ENCODE results near the gene FXR2. TPM values are rescaled to one million over a fixed set of nuclear protein-coding genes. Genes with fewer than 3 reads are reported as not detected.

The FXR2 gene
- total and polyA plus RNA-seq, 10 donors, result 17.7 to 29.3 (median 24.0) TPM

DNA sequence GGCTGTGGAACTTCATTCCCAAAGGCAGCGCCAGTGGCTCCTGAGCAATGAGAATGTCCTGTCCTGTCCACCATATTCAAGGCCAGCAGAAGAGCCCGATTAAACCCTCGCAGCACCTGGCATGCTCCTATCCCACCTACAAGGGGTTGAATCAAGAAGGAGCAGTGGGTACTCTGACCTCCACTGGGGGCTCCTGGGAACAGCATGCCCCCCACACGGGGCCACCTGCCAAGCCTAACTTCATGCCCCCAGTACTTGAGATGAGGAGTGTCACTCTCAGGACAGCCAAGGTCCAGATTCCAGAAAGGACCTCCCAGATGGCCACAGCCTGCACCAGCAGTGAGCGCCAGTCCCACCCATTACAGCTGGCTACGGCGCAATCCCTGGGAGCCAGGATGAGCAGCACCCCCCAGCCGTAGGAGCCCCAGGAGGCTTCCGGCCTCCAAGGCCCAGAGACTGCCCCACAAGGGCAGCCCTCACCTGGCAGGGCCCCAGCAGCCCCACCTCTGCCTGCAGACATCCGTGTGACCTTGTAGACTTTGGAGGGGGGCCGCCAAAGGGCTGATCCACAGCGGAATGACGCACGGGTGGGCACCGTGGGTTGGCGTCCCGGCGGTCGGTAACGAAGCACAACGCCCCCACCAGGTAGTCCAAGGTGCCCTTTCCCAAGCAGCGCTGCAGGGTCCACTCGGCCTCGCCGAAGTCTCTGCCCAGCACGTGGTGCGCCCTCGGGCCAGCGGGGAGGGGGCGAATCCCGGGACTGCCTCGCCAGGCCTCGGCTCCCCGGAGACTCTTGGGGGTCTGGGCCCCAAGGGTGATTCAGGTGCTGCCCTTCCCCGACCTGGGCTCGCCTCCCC is 32.1 kb downstream of the FXR2 start:
- peak overlapping the region in 7 of 8 donors; percentile 51 to 82 (median 59) for H3K4me3 ChIP-seq
- intact Hi-C loops (cut with DNase I; ENCODE audit: low total_unique reads), result no loop called here
- peaks cover 53 to 92% (median 76%) of the 10 kb centered on the region in 6 donors for H3K4me1 ChIP-seq
- 77 to 87% (median 83%) methylated on average over 19 to 36 of the region's 36 CpGs for WGBS, 5 donors
- no peaks in the 10 kb centered on the region for H3K27me3 ChIP-seq (replicated peaks in 1 of 7)
- peak; percentile 90 for DNase-seq
- no peaks in the 10 kb centered on the region for H3K9me3 ChIP-seq
- peaks cover 0 to 57% (median 24%) of the 10 kb centered on the region in 6 donors for H3K36me3 ChIP-seq
- TF ChIP-seq CTCF (IDR thresholded peaks at IDR 0.05 in 8 of 11, conservative IDR thresholded peaks at IDR 0.05 in 3 of 11) (no peak), POLR2AphosphoS5 (IDR thresholded peaks at IDR 0.05) (peak in 1 of 3 donors; percentile 4)
- peak overlapping the region; percentile 94 to 99 (median 98) for H3K27ac ChIP-seq

DNA sequence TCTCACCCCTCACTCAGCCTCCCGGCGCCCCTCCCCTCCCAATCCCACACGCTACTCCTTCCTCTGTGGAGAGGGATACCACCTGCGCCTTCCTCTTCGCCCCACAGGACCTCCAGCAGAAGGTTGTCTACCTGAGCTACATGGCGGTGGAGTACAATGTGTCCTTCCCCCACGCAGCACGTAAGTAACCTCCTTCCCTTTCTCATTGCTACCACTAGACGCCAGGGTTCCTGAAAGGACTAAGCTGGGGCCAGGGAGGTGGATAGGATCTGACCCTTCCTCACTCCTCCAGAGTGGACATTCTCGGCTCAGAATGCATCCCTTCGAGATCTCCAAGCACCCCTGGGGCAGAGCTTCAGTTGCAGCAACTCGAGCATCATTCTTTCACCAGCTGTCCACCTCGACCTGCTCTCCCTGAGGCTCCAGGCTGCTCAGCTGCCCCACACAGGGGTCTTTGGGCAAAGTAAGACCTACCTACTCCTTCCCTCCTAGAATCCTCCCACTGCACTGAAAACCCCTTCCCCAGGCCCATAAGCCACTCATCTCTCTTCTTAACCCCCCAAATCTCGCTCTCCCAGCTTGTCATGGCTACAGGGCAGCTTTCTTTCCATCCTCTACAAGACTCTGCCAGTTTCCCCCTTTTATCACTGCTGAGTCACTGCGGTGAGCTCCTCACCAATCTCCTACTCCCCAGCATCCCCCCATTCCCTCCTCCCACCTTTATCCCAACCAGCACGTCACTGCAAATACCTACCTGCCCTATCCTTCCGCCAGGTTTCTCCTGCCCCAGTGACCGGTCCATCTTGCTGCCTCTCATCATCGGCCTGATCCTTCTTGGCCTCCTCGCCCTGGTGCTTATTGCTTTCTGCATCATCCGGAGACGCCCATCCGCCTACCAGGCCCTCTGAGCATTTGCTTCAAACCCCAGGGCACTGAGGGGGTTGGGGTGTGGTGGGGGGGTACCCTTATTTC is 33.8 kb downstream of the FXR2 start:
- peak overlapping the region; percentile 4 to 82 (median 43) for H3K4me3 ChIP-seq
- peaks cover 8 to 57% (median 33%) of the 10 kb centered on the region in 6 donors for H3K36me3 ChIP-seq
- TF ChIP-seq CTCF (IDR thresholded peaks at IDR 0.05 in 8 of 11, conservative IDR thresholded peaks at IDR 0.05 in 3 of 11) (no peak), POLR2A (IDR thresholded peaks at IDR 0.05) (no peak), POLR2AphosphoS5 (IDR thresholded peaks at IDR 0.05) (no peak)
- no peak for DNase-seq
- peaks cover 56 to 95% (median 88%) of the 10 kb centered on the region in 6 donors for H3K4me1 ChIP-seq
- intact Hi-C loops (cut with DNase I; ENCODE audit: low total_unique reads), result no loop called here
- 75 to 81% (median 76%) methylated on average over 23 of the region's 23 CpGs for WGBS, 5 donors
- H3K9me3 ChIP-seq, result no peaks in the 10 kb centered on the region
- no peaks in the 10 kb centered on the region for H3K27me3 ChIP-seq (replicated peaks in 1 of 7)
- H3K27ac ChIP-seq, result peak overlapping the region; percentile 81 to 99 (median 96)

GRCh38 chr17:7579834-7580603 is 34.7 kb downstream of the FXR2 start:
- no peak for DNase-seq
- Histone ChIP-seq H3K4me1 (peaks cover 57 to 95% (median 91%) of the 10 kb centered on the region in 6 donors), H3K9me3 (no peaks in the 10 kb centered on the region), H3K4me3 (peak overlapping the region; percentile 20 to 82 (median 43)), H3K27ac (peak overlapping the region; percentile 81 to 99 (median 94)), H3K27me3 (replicated peaks in 1 of 7) (no peaks in the 10 kb centered on the region), H3K36me3 (peaks cover 11 to 64% (median 42%) of the 10 kb centered on the region in 6 donors)
- TF ChIP-seq CTCF (IDR thresholded peaks at IDR 0.05 in 8 of 11, conservative IDR thresholded peaks at IDR 0.05 in 3 of 11), result no peak
- peak in 1 of 3 donors; percentile 10 for TF ChIP-seq POLR2AphosphoS5 (IDR thresholded peaks at IDR 0.05)
- 48 to 68% (median 61%) methylated on average over 8 to 12 of the region's 12 CpGs for WGBS, 5 donors
- intact Hi-C loops (cut with DNase I; ENCODE audit: low total_unique reads), result loop anchor here (10.0 kb wide), 1 partner anchor 235 kb away; no protein-coding TSS in a partner anchor
